PFSK-1 (cell line): ENCODE measurements around the gene TUBA8.

Source experiments
- FOXP2 ChIP-seq: optimal IDR thresholded peaks from 2 replicates; pipeline ENCODE3; 2011; ENCODE audit warnings: borderline replicate concordance, control low read depth, inconsistent platforms; ENCODE audit not compliant: insufficient read depth; ENCODE audit errors: extremely low read length, extremely low read depth
- POLR2AphosphoS5 ChIP-seq: IDR thresholded peaks from 2 replicates; pipeline ENCODE4 v1.6.1; 2012; ENCODE audit warnings: low read depth, mild to moderate bottlenecking, control low read depth, low read length, moderate library complexity
- REST ChIP-seq, 2 experiments: IDR thresholded peaks; 2 replicates each; pipeline versions ENCODE4 v1.6.1 to v1.8.0; 2011 to 2012; ENCODE audit warnings: low read depth in 2 of 2, low read length in 2 of 2, control low read depth in 1 of 2, inconsistent platforms in 1 of 2, mild to moderate bottlenecking in 1 of 2, moderate library complexity in 1 of 2; ENCODE audit not compliant: insufficient read depth in 1 of 2
- SIN3A ChIP-seq: IDR thresholded peaks from 2 replicates; pipeline ENCODE4 v1.6.1; 2012; ENCODE audit warnings: mild to moderate bottlenecking, low read length, moderate library complexity, borderline replicate concordance; ENCODE audit not compliant: insufficient read depth
- TAF1 ChIP-seq: IDR thresholded peaks from 2 replicates; pipeline ENCODE4 v1.6.1; 2012; ENCODE audit warnings: low read length, control low read depth, borderline replicate concordance; ENCODE audit not compliant: insufficient read depth

Gene TUBA8

GRCh38 chr22:18091916-18092526 lies 18.6 kb upstream of the TUBA8 start:
- no peak for TF ChIP-seq FOXP2
- TF ChIP-seq REST (IDR thresholded peaks at IDR 0.05; ENCODE audit: insufficient read depth in 1 of 2, low read depth in 2 of 2, low read length in 2 of 2), result no peak
- TF ChIP-seq TAF1, result no peak
- TF ChIP-seq POLR2AphosphoS5, result no peak

GRCh38 chr22:18093661-18094060 lies 16.9 kb upstream of the TUBA8 start:
- TF ChIP-seq FOXP2 (no peak), POLR2AphosphoS5 (no peak), REST (IDR thresholded peaks at IDR 0.05; ENCODE audit: insufficient read depth in 1 of 2, low read depth in 2 of 2, low read length in 2 of 2) (no peak), TAF1 (no peak), SIN3A (no peak)

- TF ChIP-seq SIN3A, result no peak
- TF ChIP-seq FOXP2, result no peak
- no peak for TF ChIP-seq TAF1
Observed at GRCh38 chr22:18095101-18095805, 15.4 kb upstream of the TUBA8 start.

DNA sequence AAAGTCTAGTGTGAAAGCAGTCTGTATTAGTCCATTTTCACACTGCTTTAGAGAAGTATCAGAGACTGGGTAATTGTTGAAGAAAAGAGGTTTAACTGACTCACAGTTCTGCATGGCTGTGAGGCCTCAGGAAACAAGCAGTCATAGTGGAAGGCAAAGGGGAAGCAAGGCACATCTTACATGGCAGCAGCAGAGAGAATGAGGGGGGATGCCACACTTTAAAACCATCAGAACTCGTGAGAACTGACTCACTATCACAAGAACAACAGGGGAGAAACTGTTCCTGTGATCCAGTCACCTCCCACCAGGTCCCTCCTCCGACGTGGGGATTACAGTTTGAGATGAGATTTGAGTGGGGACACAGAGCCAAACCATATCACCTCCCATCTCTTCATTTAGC lies 13.8 kb upstream of the TUBA8 start:
- TF ChIP-seq POLR2AphosphoS5, result no peak

DNA sequence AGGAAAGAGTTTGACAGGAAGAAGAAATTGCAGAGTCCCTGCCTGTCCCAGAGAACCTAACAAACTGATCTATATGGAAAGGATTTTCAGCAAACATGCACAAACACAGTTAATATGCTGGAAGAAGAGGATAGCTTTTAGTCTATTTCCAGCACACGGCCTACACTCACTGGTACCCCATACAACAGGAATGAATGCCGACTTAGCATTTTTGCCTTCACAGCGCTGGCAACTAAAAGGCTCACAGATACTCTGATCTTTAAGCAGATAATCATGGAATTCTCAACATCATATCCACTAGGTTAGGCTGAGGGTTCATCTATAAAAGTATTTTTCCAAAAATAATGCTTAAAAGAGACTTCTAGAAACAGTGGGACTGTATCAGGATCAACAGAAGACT lies 9.8 kb upstream of the TUBA8 start:
- no peak for TF ChIP-seq POLR2AphosphoS5
- no peak for TF ChIP-seq SIN3A
- TF ChIP-seq REST (IDR thresholded peaks at IDR 0.05; ENCODE audit: insufficient read depth in 1 of 2, low read depth in 2 of 2, low read length in 2 of 2), result no peak
- no peak for TF ChIP-seq FOXP2

DNA sequence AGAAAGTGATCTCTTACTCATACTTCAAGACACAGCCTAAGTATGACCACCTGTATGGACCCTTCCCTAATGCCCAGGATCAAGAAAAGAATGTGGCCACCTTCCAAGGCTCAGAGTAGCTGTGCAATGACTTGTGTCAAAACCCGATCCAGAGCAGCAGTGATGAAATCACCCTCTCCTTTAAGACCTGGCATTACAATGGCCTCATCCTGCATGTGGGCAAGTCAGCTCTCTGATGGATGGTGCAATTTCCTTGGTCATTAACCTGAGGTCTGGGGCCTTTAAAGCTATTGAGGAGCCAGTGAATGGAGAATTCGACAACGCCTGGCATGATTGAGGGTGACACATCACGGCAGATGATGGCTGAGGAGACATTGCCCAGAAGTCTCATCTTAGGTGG lies 9.1 kb upstream of the TUBA8 start:
- TF ChIP-seq TAF1 (no peak), SIN3A (no peak), REST (IDR thresholded peaks at IDR 0.05; ENCODE audit: insufficient read depth in 1 of 2, low read depth in 2 of 2, low read length in 2 of 2) (no peak), FOXP2 (no peak), POLR2AphosphoS5 (no peak)
